ENCODE data around the gene SORBS1. TPM values are rescaled to one million over a fixed set of nuclear protein-coding genes. Genes with fewer than 3 reads are reported as not detected.
A peak's percentile ranks its signal among the peaks of the same experiment; 100 is the strongest.

SORBS1 gene
- total and polyA plus RNA-seq, 2 experiments from 2014 or later: 17.0 to 40.2 TPM

- Histone ChIP-seq H3K4me3 (no peak overlapping the region), H2AFZ (no peak overlapping the region), H3K36me3 (replicated peaks; ENCODE audit: insufficient read depth, low read depth) (no peaks in the 10 kb centered on the region), H3K27me3 (no peaks in the 10 kb centered on the region), H3K9me2 (replicated peaks; ENCODE audit: insufficient read depth) (no peaks in the 10 kb centered on the region), H3K4me1 (ENCODE audit: insufficient read depth) (peaks cover 20% of the 10 kb centered on the region), H3K79me2 (no peaks in the 10 kb centered on the region), H3K27ac (no peak overlapping the region), H4K20me1 (ENCODE audit: insufficient read depth, poor library complexity, severe bottlenecking) (no peaks in the 10 kb centered on the region), H3K9me3 (ENCODE audit: low read depth) (no peaks in the 10 kb centered on the region), H3K4me2 (no peak overlapping the region)
- no peak for DNase-seq (ENCODE audit: low spot score)
- no peak for TF ChIP-seq CTCF (IDR thresholded peaks at IDR 0.05; ENCODE audit: poor library complexity)
- WGBS (ENCODE audit: low lambda C conversion rate, missing lambda C conversion rate): 85% methylated on average over 7 of the region's 7 CpGs
Measured at GRCh38 chr10:95392681-95393164, 168.4 kb downstream of the SORBS1 start.

DNA sequence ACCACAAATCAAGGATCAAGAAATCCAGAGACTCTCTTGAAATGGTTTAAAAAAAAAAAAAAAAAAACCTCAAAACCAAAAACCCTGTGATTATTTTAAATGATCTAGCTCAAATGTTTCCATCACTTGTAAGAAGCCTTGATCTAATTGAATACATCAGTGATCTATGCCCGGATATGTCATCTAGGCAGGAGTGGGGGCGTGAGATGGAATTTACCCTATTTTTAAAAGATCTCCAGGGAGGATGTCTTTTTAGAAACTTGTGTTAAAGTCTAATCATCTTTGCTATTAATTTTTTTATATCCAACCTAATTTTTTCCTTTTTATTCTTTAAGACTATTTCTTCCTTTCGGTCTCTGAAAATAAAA lies 169.0 kb downstream of the SORBS1 start:
- H3K79me2 ChIP-seq: no peaks in the 10 kb centered on the region
- H4K20me1 ChIP-seq (ENCODE audit: insufficient read depth, poor library complexity, severe bottlenecking): no peaks in the 10 kb centered on the region
- no peak overlapping the region for H3K27ac ChIP-seq
- no peak overlapping the region for H3K4me3 ChIP-seq
- no peak for TF ChIP-seq EZH2phosphoT487 (IDR thresholded peaks at IDR 0.05; ENCODE audit: low read depth, severe bottlenecking, unreplicated experiment)
- TF ChIP-seq CTCF (IDR thresholded peaks at IDR 0.05; ENCODE audit: poor library complexity): no peak
- H3K9me2 ChIP-seq (replicated peaks; ENCODE audit: insufficient read depth): no peaks in the 10 kb centered on the region
- H3K4me2 ChIP-seq: no peak overlapping the region
- WGBS (ENCODE audit: low lambda C conversion rate, missing lambda C conversion rate): 90% methylated on average over 3 of the region's 3 CpGs
- no peak for DNase-seq (ENCODE audit: low spot score)
- peaks cover 20% of the 10 kb centered on the region for H3K4me1 ChIP-seq (ENCODE audit: insufficient read depth)
- H3K27me3 ChIP-seq: no peaks in the 10 kb centered on the region
- H3K9me3 ChIP-seq (ENCODE audit: low read depth): no peaks in the 10 kb centered on the region
- no peak overlapping the region for H2AFZ ChIP-seq
- H3K36me3 ChIP-seq (replicated peaks; ENCODE audit: insufficient read depth, low read depth): no peaks in the 10 kb centered on the region

DNA sequence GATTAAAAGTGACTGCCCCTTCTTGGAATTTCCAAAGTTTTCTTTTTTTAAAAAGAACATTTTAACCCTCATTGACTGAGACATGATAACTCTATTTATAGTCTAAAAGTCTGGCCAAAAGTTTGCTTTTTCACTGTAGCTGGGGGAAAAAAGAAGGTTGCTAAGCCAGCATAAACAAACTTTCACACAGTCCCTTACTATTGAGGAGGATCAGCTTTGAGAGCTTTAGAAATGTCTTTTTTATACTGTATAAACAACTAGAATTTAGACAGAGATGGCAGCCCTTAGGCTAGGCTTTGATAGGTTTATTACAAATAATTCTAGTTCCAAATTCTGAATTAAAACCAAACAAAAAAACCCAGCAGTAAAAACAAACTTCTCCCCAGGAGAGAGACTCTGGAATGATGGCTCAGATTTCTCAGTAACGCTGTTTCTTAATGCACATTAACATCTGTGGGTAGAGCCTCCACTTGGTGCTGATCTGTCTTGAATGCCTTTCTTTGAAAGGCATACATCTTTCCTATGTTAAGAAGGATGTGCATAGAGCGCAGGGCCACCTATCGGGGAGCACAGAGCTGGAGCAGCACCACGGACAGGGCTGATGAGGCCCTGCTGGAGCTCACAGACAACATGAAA lies 169.5 kb downstream of the SORBS1 start:
- H3K27me3 ChIP-seq: no peaks in the 10 kb centered on the region
- H4K20me1 ChIP-seq (ENCODE audit: insufficient read depth, poor library complexity, severe bottlenecking): no peaks in the 10 kb centered on the region
- no peaks in the 10 kb centered on the region for H3K9me3 ChIP-seq (ENCODE audit: low read depth)
- no peak overlapping the region for H3K4me2 ChIP-seq
- DNase-seq (ENCODE audit: low spot score): peak; percentile 78
- no peak overlapping the region for H2AFZ ChIP-seq
- 25% methylated on average over 4 of the region's 4 CpGs for WGBS (ENCODE audit: low lambda C conversion rate, missing lambda C conversion rate)
- no peak overlapping the region for H3K27ac ChIP-seq
- peaks cover 20% of the 10 kb centered on the region for H3K4me1 ChIP-seq (ENCODE audit: insufficient read depth)
- no peak for TF ChIP-seq EZH2 (IDR thresholded peaks at IDR 0.05; ENCODE audit: borderline replicate concordance)
- peak; percentile 20 for TF ChIP-seq CTCF (IDR thresholded peaks at IDR 0.05; ENCODE audit: poor library complexity)
- no peaks in the 10 kb centered on the region for H3K36me3 ChIP-seq (replicated peaks; ENCODE audit: insufficient read depth, low read depth)
- no peaks in the 10 kb centered on the region for H3K79me2 ChIP-seq
- H3K4me3 ChIP-seq: no peak overlapping the region
- no peaks in the 10 kb centered on the region for H3K9me2 ChIP-seq (replicated peaks; ENCODE audit: insufficient read depth)

DNA sequence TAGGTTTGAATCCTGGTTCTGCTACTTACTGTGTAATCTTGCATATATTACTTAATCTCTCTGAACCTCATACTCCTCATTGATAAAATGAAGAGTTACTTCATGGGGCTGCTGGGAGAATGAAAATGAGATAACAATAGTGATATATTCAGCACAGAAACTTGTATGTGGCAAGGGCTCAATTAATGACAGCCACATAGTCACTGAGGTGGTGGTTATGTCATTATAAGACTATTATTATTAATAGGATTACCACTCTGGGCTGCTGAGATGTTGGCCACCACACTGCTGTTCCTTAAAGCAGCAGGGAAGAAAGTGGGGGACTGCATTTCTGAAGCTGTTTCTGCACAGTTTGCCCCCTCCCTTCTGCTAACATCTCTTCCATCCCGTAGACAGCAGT lies 170.0 kb downstream of the SORBS1 start:
- Histone ChIP-seq H3K4me3 (no peak overlapping the region), H3K9me2 (replicated peaks; ENCODE audit: insufficient read depth) (no peaks in the 10 kb centered on the region), H3K36me3 (replicated peaks; ENCODE audit: insufficient read depth, low read depth) (no peaks in the 10 kb centered on the region), H2AFZ (no peak overlapping the region), H3K4me2 (no peak overlapping the region), H3K27ac (peak overlapping the region; percentile 24), H4K20me1 (ENCODE audit: insufficient read depth, poor library complexity, severe bottlenecking) (no peaks in the 10 kb centered on the region), H3K9me3 (ENCODE audit: low read depth) (no peaks in the 10 kb centered on the region), H3K79me2 (no peaks in the 10 kb centered on the region), H3K4me1 (ENCODE audit: insufficient read depth) (peaks cover 24% of the 10 kb centered on the region), H3K27me3 (no peaks in the 10 kb centered on the region)
- TF ChIP-seq EZH2 (IDR thresholded peaks at IDR 0.05; ENCODE audit: borderline replicate concordance) (no peak), CTCF (IDR thresholded peaks at IDR 0.05; ENCODE audit: poor library complexity) (no peak), EZH2phosphoT487 (IDR thresholded peaks at IDR 0.05; ENCODE audit: low read depth, severe bottlenecking, unreplicated experiment) (no peak)
- DNase-seq (ENCODE audit: low spot score): no peak
- 60% methylated on average over 1 of the region's 1 CpG for WGBS (ENCODE audit: low lambda C conversion rate, missing lambda C conversion rate)

Data from hepatocyte (in vitro differentiated cells).